EL (cell line): ENCODE data around the gene IFTAP.
"Not testable (repeated sequence)": the region's sequence is repeated elsewhere in the genome, so short reads cannot be mapped to it uniquely, and the experiment has no call there.

Experiments
- DNase-seq: peaks from one replicate; pipeline ENCODE4 v3.0.0-alpha.2; 2016

IFTAP gene

GRCh38 chr11:36657610-36658267 is 63.4 kb downstream of the IFTAP start:
- peak; percentile 3 for DNase-seq

DNA sequence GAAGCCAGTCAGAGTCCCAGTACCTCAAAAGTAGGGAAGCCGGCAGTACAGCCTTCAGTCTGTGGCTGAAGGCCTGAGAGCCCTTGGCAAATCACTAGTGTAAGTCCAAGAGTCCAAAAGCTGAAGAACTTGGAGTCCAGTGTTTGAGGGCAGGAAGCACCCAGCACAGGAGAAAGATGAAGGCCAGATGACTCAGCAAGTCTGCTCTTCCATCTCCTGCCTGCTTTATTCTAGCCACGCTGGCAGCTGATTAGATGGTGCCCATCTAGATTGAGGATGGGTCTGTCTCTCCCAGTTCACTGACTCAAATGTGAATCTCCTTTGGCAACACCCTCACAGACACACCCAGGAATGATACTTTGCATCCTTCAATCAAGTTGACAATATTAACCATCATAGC is 67.1 kb downstream of the IFTAP start:
- not testable (repeated sequence) for DNase-seq

GRCh38 chr11:36672815-36673450 is 78.6 kb downstream of the IFTAP start:
- DNase-seq: peak; percentile 49

GRCh38 chr11:36679547-36679946 is 85.2 kb downstream of the IFTAP start:
- not testable (repeated sequence) for DNase-seq

GRCh38 chr11:36683818-36684217 is 89.5 kb downstream of the IFTAP start:
- DNase-seq: no peak

DNA sequence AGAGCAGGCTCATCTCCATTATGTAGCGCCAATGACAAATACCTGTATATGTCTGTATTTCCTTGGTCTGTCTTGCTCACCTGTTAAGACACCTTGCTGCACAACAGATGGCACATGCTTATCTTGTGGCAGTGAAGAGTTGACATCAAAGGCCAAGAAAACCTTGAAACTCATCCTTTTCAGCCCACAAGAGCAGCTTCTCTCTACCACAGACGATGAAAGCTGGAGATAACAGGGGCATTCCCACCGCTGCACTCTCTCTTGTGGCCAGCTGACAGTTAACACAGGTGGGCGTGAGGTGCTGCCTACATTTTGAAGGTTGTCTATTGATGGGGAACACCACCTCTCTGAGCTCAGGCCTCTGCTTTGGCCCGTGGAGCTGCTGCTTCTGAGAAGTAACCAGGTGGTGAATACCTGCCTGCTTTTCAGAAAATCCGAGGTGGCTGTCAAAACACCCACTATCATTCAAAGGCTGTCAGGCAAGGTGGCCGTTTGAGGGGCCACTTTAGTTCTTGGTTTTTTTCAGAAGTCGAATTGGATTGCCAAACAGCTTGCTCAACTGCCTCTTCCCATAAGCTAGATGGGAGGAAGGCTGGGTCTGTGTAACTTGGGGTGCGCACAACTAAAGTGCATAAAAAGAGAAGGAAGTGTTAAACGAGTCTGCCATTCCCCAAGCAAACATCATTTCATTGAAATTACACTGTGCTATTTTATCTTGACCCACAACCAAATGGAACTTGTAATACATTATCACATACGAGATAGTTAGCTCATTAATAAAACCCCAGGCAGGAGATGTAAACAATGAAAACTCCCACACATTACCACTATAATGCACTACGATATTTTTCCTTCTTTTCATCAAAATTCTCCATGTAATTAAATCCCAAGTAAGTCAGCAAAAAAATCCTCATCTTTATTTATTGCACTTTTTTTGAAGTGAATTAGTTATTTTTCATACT is 90.8 kb downstream of the IFTAP start:
- DNase-seq: no peak

DNA sequence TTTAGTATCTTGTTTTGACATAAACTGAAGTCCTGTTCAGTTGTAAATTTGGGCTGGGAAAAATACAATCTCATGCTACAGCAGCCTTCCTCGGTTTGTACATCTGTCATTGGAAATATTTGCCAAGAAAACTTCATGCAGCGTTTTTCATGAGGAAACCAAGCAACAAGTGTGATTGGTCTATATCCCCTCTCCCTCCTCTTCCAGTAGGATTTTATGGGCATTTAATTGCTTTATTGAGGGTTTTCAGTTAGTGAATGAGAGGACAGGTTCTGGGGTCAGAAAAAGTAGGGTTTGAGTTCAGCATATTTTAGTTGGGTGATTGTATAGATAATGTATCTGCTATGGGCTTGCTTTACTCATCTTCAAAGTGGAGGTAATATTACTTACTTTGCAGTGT is 93.8 kb downstream of the IFTAP start:
- no peak for DNase-seq

DNA sequence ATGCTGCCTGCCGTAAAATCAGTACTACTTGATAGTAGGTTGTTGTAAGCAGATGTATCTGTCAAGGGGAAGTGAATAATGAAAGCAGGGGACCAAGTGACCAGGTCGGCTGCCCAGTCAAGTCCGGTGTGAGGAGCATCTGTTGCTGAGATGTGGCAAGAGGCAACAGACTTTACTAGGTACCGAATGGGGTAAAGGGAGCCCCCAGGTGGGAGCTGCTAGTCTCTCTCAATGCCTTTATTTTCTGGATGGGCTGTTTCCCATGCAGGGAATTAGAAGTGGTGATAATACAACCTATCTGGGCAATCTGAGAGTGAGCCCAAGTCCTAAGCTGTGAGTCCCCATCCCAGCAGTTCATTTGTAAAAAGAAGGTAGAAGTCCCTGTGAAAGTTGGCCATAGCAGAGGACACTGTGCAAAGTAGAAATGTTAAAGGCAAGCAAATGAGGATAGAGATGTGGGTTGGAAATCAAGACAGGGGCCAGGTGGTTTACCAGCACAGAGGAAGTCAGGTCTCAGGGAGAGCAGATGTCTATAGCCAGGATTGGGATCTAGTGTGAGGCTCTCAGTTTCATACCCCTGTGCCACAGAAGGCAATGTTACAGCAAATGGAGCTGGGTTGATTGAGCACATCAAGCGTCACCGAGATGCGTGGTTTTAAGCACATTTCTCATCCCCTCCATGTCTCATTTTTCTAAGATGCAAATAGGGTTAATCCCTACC is 94.4 kb downstream of the IFTAP start:
- DNase-seq: no peak

DNA sequence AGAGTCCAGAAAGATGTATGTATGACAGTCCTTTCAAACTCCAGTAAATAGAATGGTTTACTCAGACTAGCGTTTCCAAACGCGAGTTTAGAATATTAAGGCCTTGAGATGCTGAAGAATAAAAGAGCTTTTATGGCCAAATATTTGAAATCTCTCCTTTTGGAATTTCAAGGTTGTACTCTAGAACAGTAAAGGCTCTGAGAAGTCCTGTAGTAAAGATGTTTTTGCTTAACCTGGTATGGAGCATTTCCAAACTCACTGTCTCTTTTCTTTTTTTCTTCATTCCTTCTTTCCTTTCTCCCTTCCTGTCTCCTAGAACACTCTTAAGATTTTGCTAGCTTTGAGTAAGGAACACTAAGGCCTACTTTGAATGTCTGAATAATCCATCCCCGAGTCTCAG is 95.1 kb downstream of the IFTAP start:
- DNase-seq: no peak

GRCh38 chr11:36692704-36693103 is 98.4 kb downstream of the IFTAP start:
- DNase-seq: no peak

DNA sequence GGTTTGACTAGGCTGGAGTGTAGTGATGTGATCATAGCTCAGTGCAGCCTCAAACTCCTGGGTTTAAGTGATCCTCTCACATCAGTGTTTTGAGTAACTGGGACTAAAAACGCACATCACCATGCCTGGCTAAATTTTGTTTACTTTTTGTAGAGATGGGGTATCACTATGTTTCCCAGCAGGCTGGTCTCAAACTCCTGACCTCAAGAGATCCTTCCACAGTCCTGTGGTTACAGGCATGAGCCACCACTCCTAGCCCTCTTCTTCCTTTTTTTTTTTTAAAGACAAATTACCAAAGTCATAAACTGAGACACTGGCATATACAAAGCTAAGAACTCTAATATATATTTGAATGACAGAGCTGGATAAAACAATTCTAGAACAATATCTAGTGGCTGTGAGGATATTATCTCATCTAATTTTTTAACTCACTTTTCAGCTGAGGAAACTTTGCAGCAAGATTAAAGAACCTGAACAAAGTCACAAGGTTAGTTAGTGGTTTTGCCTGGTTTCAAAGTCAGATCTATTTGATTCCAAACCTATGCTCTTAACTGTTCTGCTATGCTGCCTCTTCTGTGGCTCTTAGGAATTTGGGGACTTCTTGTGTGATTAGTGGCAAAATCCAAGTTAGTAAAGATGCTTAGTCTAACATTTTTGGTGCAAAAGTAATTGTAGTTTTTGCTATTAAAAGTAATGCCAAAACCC is 99.0 kb downstream of the IFTAP start:
- no peak for DNase-seq

DNA sequence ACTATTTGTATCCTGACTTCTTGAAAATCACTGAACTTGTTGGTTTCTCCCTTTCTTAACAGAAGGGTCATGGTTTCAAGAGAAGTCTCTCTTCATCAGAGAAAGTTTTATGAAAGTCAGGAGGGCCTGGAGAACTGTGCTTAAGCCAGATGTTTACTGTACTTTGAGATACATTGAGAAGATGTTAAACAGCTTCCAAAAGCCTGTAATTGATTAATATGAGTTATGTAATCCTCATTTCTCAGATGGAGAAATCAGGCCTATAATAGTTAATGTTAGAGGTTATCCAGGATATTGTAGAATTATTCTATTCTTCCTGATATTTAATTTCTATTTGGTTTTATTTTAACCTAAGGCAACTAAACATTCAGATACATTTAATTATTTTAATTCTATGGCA is 100.8 kb downstream of the IFTAP start:
- DNase-seq: no peak

- no peak for DNase-seq
Observed at GRCh38 chr11:36695571-36695970, 101.3 kb downstream of the IFTAP start.

- no peak for DNase-seq
Observed at GRCh38 chr11:36696550-36696949, 102.2 kb downstream of the IFTAP start.

DNA sequence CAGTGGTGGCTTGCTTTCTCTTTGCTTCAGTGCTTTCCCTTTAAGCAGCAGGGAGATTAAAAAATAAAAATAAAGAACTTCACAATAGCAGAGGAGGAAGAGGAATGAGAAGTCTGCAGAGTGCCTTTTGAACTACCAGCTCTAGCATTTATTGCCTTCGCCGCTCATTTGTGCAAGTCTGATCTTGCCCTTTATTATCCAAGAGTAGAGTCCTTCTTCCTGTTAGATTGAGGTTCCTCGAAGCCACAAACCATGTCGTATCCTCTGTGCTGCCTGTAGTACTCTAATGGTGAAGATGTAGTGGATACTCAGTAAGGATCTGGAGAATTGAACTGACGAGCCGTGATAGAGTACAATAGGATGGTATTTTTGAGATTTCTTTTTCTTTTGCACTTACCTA is 105.0 kb downstream of the IFTAP start:
- DNase-seq: no peak

DNA sequence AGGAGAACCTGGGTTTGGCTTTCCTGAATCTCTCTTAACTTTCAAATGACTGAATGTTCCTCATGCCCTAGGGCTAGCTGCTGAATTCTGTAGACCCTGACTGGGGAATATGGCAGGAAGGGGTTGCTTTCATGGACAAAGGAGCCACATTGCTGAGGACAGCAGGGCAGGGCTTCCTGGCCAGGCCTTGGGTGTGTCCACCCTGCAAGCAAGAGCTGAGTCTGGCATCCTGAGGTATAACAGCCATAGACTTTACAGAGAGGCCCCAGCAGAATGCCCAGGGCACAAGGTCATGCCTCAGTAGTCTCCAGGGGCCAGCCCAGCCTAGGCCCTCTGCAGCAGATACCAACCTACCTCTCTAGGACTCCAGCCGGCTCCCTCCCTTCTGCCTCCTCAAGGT is 105.9 kb downstream of the IFTAP start:
- no peak for DNase-seq

- DNase-seq: peak; percentile 57
Observed at GRCh38 chr11:36702330-36703054, 108.2 kb downstream of the IFTAP start.

- no peak for DNase-seq
Observed at GRCh38 chr11:36703055-36703404, 108.7 kb downstream of the IFTAP start.
